ENCODE data around the gene EPOP. TPM values are rescaled to one million over a fixed set of nuclear protein-coding genes. Genes with fewer than 3 reads are reported as not detected.

EPOP gene
- polyA plus RNA-seq, 2 donors = 1.1 to 1.9 TPM

- WGBS, 2 donors = 7 to 9% methylated on average over 20 of the region's 20 CpGs
- H3K36me3 ChIP-seq (ENCODE audit: control insufficient read depth in 2 of 2, insufficient read depth in 2 of 2, low read length in 1 of 2) = peaks cover 7 to 26% of the 10 kb centered on the region in 2 donors
- H3K27ac ChIP-seq (ENCODE audit: low read depth in 2 of 2, low read length in 1 of 2) = peak overlapping the region; percentile 97 to 99
- no peaks in the 10 kb centered on the region for H3K9me3 ChIP-seq (ENCODE audit: control insufficient read depth in 2 of 2, insufficient read depth in 1 of 2, low read depth in 1 of 2, low read length in 1 of 2)
- H3K4me1 ChIP-seq (ENCODE audit: control insufficient read depth in 2 of 2, insufficient read depth in 2 of 2, low read length in 1 of 2) = peaks cover 8 to 10% of the 10 kb centered on the region in 2 donors
- no peaks in the 10 kb centered on the region for H3K27me3 ChIP-seq (ENCODE audit: control insufficient read depth in 1 of 2, insufficient read depth in 2 of 2, low read length in 2 of 2)
- H3K4me3 ChIP-seq (ENCODE audit: low read depth in 1 of 2, low read length in 2 of 2) = peak overlapping the region; percentile 71 to 92
These were observed 31.9 kb upstream of the EPOP start for GRCh38 chr17:38706505-38707216.

GRCh38 chr17:38705803-38706504 is 31.2 kb upstream of the EPOP start:
- H3K4me1 ChIP-seq (ENCODE audit: control insufficient read depth in 2 of 2, insufficient read depth in 2 of 2, low read length in 1 of 2) = peaks cover 10% of the 10 kb centered on the region in 2 donors
- H3K4me3 ChIP-seq (ENCODE audit: low read depth in 1 of 2, low read length in 2 of 2) = peak overlapping the region; percentile 71 to 92
- H3K9me3 ChIP-seq (ENCODE audit: control insufficient read depth in 2 of 2, insufficient read depth in 1 of 2, low read depth in 1 of 2, low read length in 1 of 2) = no peaks in the 10 kb centered on the region
- H3K27ac ChIP-seq (ENCODE audit: low read depth in 2 of 2, low read length in 1 of 2) = peak overlapping the region; percentile 97 to 99
- WGBS, 2 donors = 1% methylated on average over 29 to 38 of the region's 38 CpGs
- H3K27me3 ChIP-seq (ENCODE audit: control insufficient read depth in 1 of 2, insufficient read depth in 2 of 2, low read length in 2 of 2) = no peaks in the 10 kb centered on the region
- H3K36me3 ChIP-seq (ENCODE audit: control insufficient read depth in 2 of 2, insufficient read depth in 2 of 2, low read length in 1 of 2) = peaks cover 3 to 19% of the 10 kb centered on the region in 2 donors

- Histone ChIP-seq H3K27ac (ENCODE audit: low read depth in 2 of 2, low read length in 1 of 2) (peak overlapping the region; percentile 97 to 99), H3K9me3 (ENCODE audit: control insufficient read depth in 2 of 2, insufficient read depth in 1 of 2, low read depth in 1 of 2, low read length in 1 of 2) (no peaks in the 10 kb centered on the region), H3K36me3 (ENCODE audit: control insufficient read depth in 2 of 2, insufficient read depth in 2 of 2, low read length in 1 of 2) (peaks cover 3 to 17% of the 10 kb centered on the region in 2 donors), H3K4me1 (ENCODE audit: control insufficient read depth in 2 of 2, insufficient read depth in 2 of 2, low read length in 1 of 2) (peaks cover 10 to 11% of the 10 kb centered on the region in 2 donors), H3K4me3 (ENCODE audit: low read depth in 1 of 2, low read length in 2 of 2) (peak overlapping the region; percentile 71 to 92), H3K27me3 (ENCODE audit: control insufficient read depth in 1 of 2, insufficient read depth in 2 of 2, low read length in 2 of 2) (no peaks in the 10 kb centered on the region)
- WGBS, 2 donors = 0 to 1% methylated on average over 15 to 26 of the region's 32 CpGs
These were observed 30.7 kb upstream of the EPOP start for GRCh38 chr17:38705523-38705802.

- H3K27ac ChIP-seq (ENCODE audit: low read depth in 2 of 2, low read length in 1 of 2) = peak within 1 kb of the TSS; percentile 97 to 99
- 0 to 1% methylated on average over 50 to 100 of the region's 100 CpGs for WGBS, 2 donors
- no peaks in the 10 kb centered on the region for H3K9me3 ChIP-seq (ENCODE audit: control insufficient read depth in 2 of 2, insufficient read depth in 1 of 2, low read depth in 1 of 2, low read length in 1 of 2)
- H3K36me3 ChIP-seq (ENCODE audit: control insufficient read depth in 2 of 2, insufficient read depth in 2 of 2, low read length in 1 of 2) = peaks cover 3 to 17% of the 10 kb centered on the region in 2 donors
- no peaks in the 10 kb centered on the region for H3K27me3 ChIP-seq (ENCODE audit: control insufficient read depth in 1 of 2, insufficient read depth in 2 of 2, low read length in 2 of 2)
- H3K4me1 ChIP-seq (ENCODE audit: control insufficient read depth in 2 of 2, insufficient read depth in 2 of 2, low read length in 1 of 2) = peaks cover 10 to 11% of the 10 kb centered on the region in 2 donors
- peak within 1 kb of the TSS; percentile 76 to 92 for H3K4me3 ChIP-seq (ENCODE audit: low read depth in 1 of 2, low read length in 2 of 2)
These were observed 30.1 kb upstream of the EPOP start, which contains the start of gene MLLT6 for GRCh38 chr17:38704606-38705522. Gene MLLT6, plus strand, starts transcription at chr17:38705273. Its CDS starts 360 bp downstream, at chr17:38705633.

- H3K4me3 ChIP-seq (ENCODE audit: low read depth in 1 of 2, low read length in 2 of 2) = peak overlapping the region; percentile 76 to 92
- H3K27ac ChIP-seq (ENCODE audit: low read depth in 2 of 2, low read length in 1 of 2) = peak overlapping the region; percentile 97 to 99
- WGBS, 2 donors = 0 to 1% methylated on average over 45 to 50 of the region's 50 CpGs
- no peaks in the 10 kb centered on the region for H3K27me3 ChIP-seq (ENCODE audit: control insufficient read depth in 1 of 2, insufficient read depth in 2 of 2, low read length in 2 of 2)
- H3K4me1 ChIP-seq (ENCODE audit: control insufficient read depth in 2 of 2, insufficient read depth in 2 of 2, low read length in 1 of 2) = peaks cover 9 to 11% of the 10 kb centered on the region in 2 donors
- peaks cover 0 to 10% of the 10 kb centered on the region in 2 donors for H3K36me3 ChIP-seq (ENCODE audit: control insufficient read depth in 2 of 2, insufficient read depth in 2 of 2, low read length in 1 of 2)
- H3K9me3 ChIP-seq (ENCODE audit: control insufficient read depth in 2 of 2, insufficient read depth in 1 of 2, low read depth in 1 of 2, low read length in 1 of 2) = no peaks in the 10 kb centered on the region
These were observed 29.2 kb upstream of the EPOP start for GRCh38 chr17:38703742-38704605.

- H3K4me1 ChIP-seq (ENCODE audit: control insufficient read depth in 2 of 2, insufficient read depth in 2 of 2, low read length in 1 of 2) = peaks cover 8 to 11% of the 10 kb centered on the region in 2 donors
- peak overlapping the region; percentile 97 to 99 for H3K27ac ChIP-seq (ENCODE audit: low read depth in 2 of 2, low read length in 1 of 2)
- peaks cover 0 to 7% of the 10 kb centered on the region in 2 donors for H3K36me3 ChIP-seq (ENCODE audit: control insufficient read depth in 2 of 2, insufficient read depth in 2 of 2, low read length in 1 of 2)
- 1% methylated on average over 55 of the region's 55 CpGs for WGBS, 2 donors
- peak overlapping the region; percentile 76 to 92 for H3K4me3 ChIP-seq (ENCODE audit: low read depth in 1 of 2, low read length in 2 of 2)
- no peaks in the 10 kb centered on the region for H3K9me3 ChIP-seq (ENCODE audit: control insufficient read depth in 2 of 2, insufficient read depth in 1 of 2, low read depth in 1 of 2, low read length in 1 of 2)
- H3K27me3 ChIP-seq (ENCODE audit: control insufficient read depth in 1 of 2, insufficient read depth in 2 of 2, low read length in 2 of 2) = no peaks in the 10 kb centered on the region
These were observed 28.4 kb upstream of the EPOP start for GRCh38 chr17:38702916-38703741.

GRCh38 chr17:38702166-38702915 is 27.6 kb upstream of the EPOP start:
- H3K4me1 ChIP-seq (ENCODE audit: control insufficient read depth in 2 of 2, insufficient read depth in 2 of 2, low read length in 1 of 2) = peaks cover 5 to 10% of the 10 kb centered on the region in 2 donors
- no peaks in the 10 kb centered on the region for H3K27me3 ChIP-seq (ENCODE audit: control insufficient read depth in 1 of 2, insufficient read depth in 2 of 2, low read length in 2 of 2)
- 0% methylated on average over 65 to 81 of the region's 81 CpGs for WGBS, 2 donors
- no peaks in the 10 kb centered on the region for H3K9me3 ChIP-seq (ENCODE audit: control insufficient read depth in 2 of 2, insufficient read depth in 1 of 2, low read depth in 1 of 2, low read length in 1 of 2)
- peak overlapping the region; percentile 60 to 92 for H3K4me3 ChIP-seq (ENCODE audit: low read depth in 1 of 2, low read length in 2 of 2)
- peak overlapping the region; percentile 97 to 99 for H3K27ac ChIP-seq (ENCODE audit: low read depth in 2 of 2, low read length in 1 of 2)
- H3K36me3 ChIP-seq (ENCODE audit: control insufficient read depth in 2 of 2, insufficient read depth in 2 of 2, low read length in 1 of 2) = peaks cover 0 to 2% of the 10 kb centered on the region in 2 donors

Data from esophagus (tissue), 2 donors.